ENCODE data around the gene PRKCQ. TPM values are rescaled to one million over a fixed set of nuclear protein-coding genes. Genes with fewer than 3 reads are reported as not detected.
"Not testable (repeated sequence)": the region's sequence is repeated elsewhere in the genome, so short reads cannot be mapped to it uniquely, and the experiment has no call there.

Gene PRKCQ
- total RNA-seq, 8 experiments from 2014 or later = 0.10 to 3.9 (median 1.8) TPM; not detected in 1

- Histone ChIP-seq H3K27ac (no peak overlapping the region), H3K4me1 (replicated peaks in 1 of 2) (no peaks in the 10 kb centered on the region), H3K4me3 (no peak overlapping the region)
- WGBS, 10 experiments = 24 to 100% (median 66%) methylated on average over 1 to 5 of the region's 6 CpGs; no CpG with 5 or more reads in 4 of the 10 experiments
- in situ Hi-C loops (cut with MboI; ENCODE audit: low pct_unique_long_range_greater_than_20kb in 2 of 9, low sequenced_read_pairs in 9 of 9, unreplicated experiment in 9 of 9) = no loop called here
- peak in 1 of 8 experiments; percentile 73 for ATAC-seq (replicated peaks in 6 of 8)
Observed at GRCh38 chr10:6486309-6486708, 93.8 kb downstream of the PRKCQ start.

- WGBS, 10 experiments = 20 to 100% (median 78%) methylated on average over 1 to 8 of the region's 9 CpGs
- in situ Hi-C loops (cut with MboI; ENCODE audit: low pct_unique_long_range_greater_than_20kb in 2 of 9, low sequenced_read_pairs in 9 of 9, unreplicated experiment in 9 of 9) = no loop called here
- Histone ChIP-seq H3K4me1 (replicated peaks in 1 of 2) (no peaks in the 10 kb centered on the region), H3K27ac (no peak overlapping the region), H3K4me3 (no peak overlapping the region)
- ATAC-seq (replicated peaks in 6 of 8) = no peak
Observed at GRCh38 chr10:6482737-6483357, 97.2 kb downstream of the PRKCQ start.

GRCh38 chr10:6478722-6479121, 101.4 kb downstream of the PRKCQ start:
- 39 to 100% (median 84%) methylated on average over 1 to 7 of the region's 8 CpGs; no CpG with 5 or more reads in 1 of the 10 experiments for WGBS, 10 experiments
- ATAC-seq (replicated peaks in 6 of 8) = no peak
- in situ Hi-C loops (cut with MboI; ENCODE audit: low pct_unique_long_range_greater_than_20kb in 2 of 9, low sequenced_read_pairs in 9 of 9, unreplicated experiment in 9 of 9) = no loop called here
- no peak overlapping the region for H3K4me3 ChIP-seq
- H3K27ac ChIP-seq = no peak overlapping the region
- H3K4me1 ChIP-seq (replicated peaks in 1 of 2) = no peaks in the 10 kb centered on the region

GRCh38 chr10:6476989-6477388, 103.1 kb downstream of the PRKCQ start:
- H3K4me3 ChIP-seq = no peak overlapping the region
- no peak for ATAC-seq (replicated peaks in 6 of 8)
- no peaks in the 10 kb centered on the region for H3K4me1 ChIP-seq (replicated peaks in 1 of 2)
- H3K27ac ChIP-seq = no peak overlapping the region
- in situ Hi-C loops (cut with MboI; ENCODE audit: low pct_unique_long_range_greater_than_20kb in 2 of 9, low sequenced_read_pairs in 9 of 9, unreplicated experiment in 9 of 9) = no loop called here
- WGBS, 10 experiments = 0 to 100% (median 66%) methylated on average over 1 to 2 of the region's 2 CpGs; no CpG with 5 or more reads in 2 of the 10 experiments

GRCh38 chr10:6474871-6475270, 105.2 kb downstream of the PRKCQ start:
- Histone ChIP-seq H3K4me3 (no peak overlapping the region), H3K27ac (no peak overlapping the region), H3K4me1 (replicated peaks in 1 of 2) (no peaks in the 10 kb centered on the region)
- in situ Hi-C loops (cut with MboI; ENCODE audit: low pct_unique_long_range_greater_than_20kb in 2 of 9, low sequenced_read_pairs in 9 of 9, unreplicated experiment in 9 of 9) = no loop called here
- ATAC-seq (replicated peaks in 6 of 8) = peak in 1 of 8 experiments; percentile 60
- WGBS, 10 experiments = 18 to 77% (median 68%) methylated on average over 2 to 5 of the region's 5 CpGs; no CpG with 5 or more reads in 1 of the 10 experiments

GRCh38 chr10:6473901-6474370, 106.1 kb downstream of the PRKCQ start:
- ATAC-seq (replicated peaks in 6 of 8) = peak in 1 of 8 experiments; percentile 56

GRCh38 chr10:6473430-6473829, 106.6 kb downstream of the PRKCQ start:
- ATAC-seq (replicated peaks in 6 of 8) = no peak
- WGBS, 10 experiments = 0 to 91% (median 61%) methylated on average over 2 to 7 of the region's 7 CpGs; no CpG with 5 or more reads in 1 of the 10 experiments
- Histone ChIP-seq H3K4me3 (no peak overlapping the region), H3K4me1 (replicated peaks in 1 of 2) (no peaks in the 10 kb centered on the region), H3K27ac (no peak overlapping the region)
- in situ Hi-C loops (cut with MboI; ENCODE audit: low pct_unique_long_range_greater_than_20kb in 2 of 9, low sequenced_read_pairs in 9 of 9, unreplicated experiment in 9 of 9) = no loop called here

More at GRCh38 chr10:6473901-6474370, 106.1 kb downstream of the PRKCQ start:
- no peaks in the 10 kb centered on the region for H3K4me1 ChIP-seq (replicated peaks in 1 of 2)
- in situ Hi-C loops (cut with MboI; ENCODE audit: low pct_unique_long_range_greater_than_20kb in 2 of 9, low sequenced_read_pairs in 9 of 9, unreplicated experiment in 9 of 9) = no loop called here
- 14 to 92% (median 79%) methylated on average over 1 to 6 of the region's 6 CpGs for WGBS, 10 experiments
- no peak overlapping the region for H3K27ac ChIP-seq
- no peak overlapping the region for H3K4me3 ChIP-seq

GRCh38 chr10:6472710-6473005, 107.4 kb downstream of the PRKCQ start:
- H3K4me1 ChIP-seq (replicated peaks in 1 of 2); H3K27ac ChIP-seq; ATAC-seq (replicated peaks in 6 of 8); H3K4me3 ChIP-seq; in situ Hi-C loops (cut with MboI; ENCODE audit: low pct_unique_long_range_greater_than_20kb in 2 of 9, low sequenced_read_pairs in 9 of 9, unreplicated experiment in 9 of 9): not testable (repeated sequence)
- WGBS, 10 experiments = 44 to 100% (median 67%) methylated on average over 2 to 7 of the region's 7 CpGs

GRCh38 chr10:6470894-6471618, 109.0 kb downstream of the PRKCQ start:
- H3K4me3 ChIP-seq = no peak overlapping the region
- H3K4me1 ChIP-seq (replicated peaks in 1 of 2) = peaks cover 11 to 16% of the 10 kb centered on the region in 2 donors
- in situ Hi-C loops (cut with MboI; ENCODE audit: low pct_unique_long_range_greater_than_20kb in 2 of 9, low sequenced_read_pairs in 9 of 9, unreplicated experiment in 9 of 9) = no loop called here
- no peak for ATAC-seq (replicated peaks in 6 of 8)
- H3K27ac ChIP-seq = no peak overlapping the region
- 23 to 100% (median 83%) methylated on average over 1 to 10 of the region's 11 CpGs for WGBS, 10 experiments

GRCh38 chr10:6469661-6470060, 110.4 kb downstream of the PRKCQ start:
- peaks cover 17 to 19% of the 10 kb centered on the region in 2 donors for H3K4me1 ChIP-seq (replicated peaks in 1 of 2)
- no peak for ATAC-seq (replicated peaks in 6 of 8)
- H3K4me3 ChIP-seq = no peak overlapping the region
- no peak overlapping the region for H3K27ac ChIP-seq
- in situ Hi-C loops (cut with MboI; ENCODE audit: low pct_unique_long_range_greater_than_20kb in 2 of 9, low sequenced_read_pairs in 9 of 9, unreplicated experiment in 9 of 9) = no loop called here

- peak in 5 of 8 experiments; percentile 73 to 87 (median 85) for ATAC-seq (replicated peaks in 6 of 8)
- in situ Hi-C loops (cut with MboI; ENCODE audit: low pct_unique_long_range_greater_than_20kb in 2 of 9, low sequenced_read_pairs in 9 of 9, unreplicated experiment in 9 of 9) = no loop called here
- H3K4me1 ChIP-seq (replicated peaks in 1 of 2) = peaks cover 17 to 19% of the 10 kb centered on the region in 2 donors
- peak overlapping the region in 1 of 2 donors; percentile 10 for H3K27ac ChIP-seq
- 7 to 100% (median 58%) methylated on average over 1 to 6 of the region's 7 CpGs; no CpG with 5 or more reads in 2 of the 10 experiments for WGBS, 10 experiments
- no peak overlapping the region for H3K4me3 ChIP-seq
Observed at GRCh38 chr10:6465854-6466601, 114.0 kb downstream of the PRKCQ start.

GRCh38 chr10:6465437-6465836, 114.6 kb downstream of the PRKCQ start:
- H3K27ac ChIP-seq = no peak overlapping the region
- peaks cover 17 to 19% of the 10 kb centered on the region in 2 donors for H3K4me1 ChIP-seq (replicated peaks in 1 of 2)
- in situ Hi-C loops (cut with MboI; ENCODE audit: low pct_unique_long_range_greater_than_20kb in 2 of 9, low sequenced_read_pairs in 9 of 9, unreplicated experiment in 9 of 9) = no loop called here
- 11 to 89% (median 60%) methylated on average over 1 to 7 of the region's 7 CpGs; no CpG with 5 or more reads in 3 of the 10 experiments for WGBS, 10 experiments
- no peak overlapping the region for H3K4me3 ChIP-seq
- no peak for ATAC-seq (replicated peaks in 6 of 8)

GRCh38 chr10:6464862-6465430, 115.1 kb downstream of the PRKCQ start:
- no peak for ATAC-seq (replicated peaks in 6 of 8)
- H3K4me3 ChIP-seq = no peak overlapping the region
- 0 to 100% (median 76%) methylated on average over 1 to 5 of the region's 9 CpGs; no CpG with 5 or more reads in 4 of the 10 experiments for WGBS, 10 experiments
- peaks cover 17 to 19% of the 10 kb centered on the region in 2 donors for H3K4me1 ChIP-seq (replicated peaks in 1 of 2)
- in situ Hi-C loops (cut with MboI; ENCODE audit: low pct_unique_long_range_greater_than_20kb in 2 of 9, low sequenced_read_pairs in 9 of 9, unreplicated experiment in 9 of 9) = no loop called here
- no peak overlapping the region for H3K27ac ChIP-seq

All from motor neuron (in vitro differentiated cells).